ENCODE data around the gene CSPG4. TPM values are rescaled to one million over a fixed set of nuclear protein-coding genes. Genes with fewer than 3 reads are reported as not detected.

CSPG4 gene
- total and polyA plus RNA-seq, 8 donors = 1.8 to 44.6 (median 20.3) TPM

DNA sequence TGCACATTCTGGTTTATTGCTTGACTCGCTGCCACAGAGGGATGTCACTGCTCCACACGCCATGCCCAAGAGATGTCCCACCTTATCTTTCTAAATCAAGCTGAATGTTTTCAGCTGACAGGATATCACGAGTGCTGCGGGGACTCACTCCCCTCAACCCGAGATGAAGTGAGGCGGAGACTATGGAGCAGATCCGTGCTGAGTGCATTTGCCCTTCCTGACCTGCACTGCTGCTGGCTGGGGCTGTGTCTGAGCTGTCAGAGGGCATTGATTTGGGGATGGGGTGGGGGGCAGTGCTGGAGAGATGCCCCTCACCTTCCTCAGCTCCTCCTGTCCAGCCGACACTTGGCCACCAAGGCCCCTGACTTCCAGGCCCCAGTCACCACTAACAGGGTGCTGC is 40.5 kb upstream of the CSPG4 start:
- Histone ChIP-seq H3K4me3 (no peak overlapping the region), H3K4me1 (peaks cover 0 to 6% (median 0%) of the 10 kb centered on the region in 4 donors), H3K27ac (no peak overlapping the region), H3K36me3 (no peaks in the 10 kb centered on the region), H3K9me3 (no peaks in the 10 kb centered on the region), H3K27me3 (no peaks in the 10 kb centered on the region)
- intact Hi-C loops (cut with DNase I; ENCODE audit: low total_unique reads) = no loop called here
- TF ChIP-seq EP300 (IDR thresholded peaks at IDR 0.05) = no peak
- no peak for TF ChIP-seq POLR2AphosphoS5 (IDR thresholded peaks at IDR 0.05)
- WGBS, 5 donors = 73 to 100% (median 80%) methylated on average over 2 to 8 of the region's 8 CpGs
- no peak for DNase-seq

DNA sequence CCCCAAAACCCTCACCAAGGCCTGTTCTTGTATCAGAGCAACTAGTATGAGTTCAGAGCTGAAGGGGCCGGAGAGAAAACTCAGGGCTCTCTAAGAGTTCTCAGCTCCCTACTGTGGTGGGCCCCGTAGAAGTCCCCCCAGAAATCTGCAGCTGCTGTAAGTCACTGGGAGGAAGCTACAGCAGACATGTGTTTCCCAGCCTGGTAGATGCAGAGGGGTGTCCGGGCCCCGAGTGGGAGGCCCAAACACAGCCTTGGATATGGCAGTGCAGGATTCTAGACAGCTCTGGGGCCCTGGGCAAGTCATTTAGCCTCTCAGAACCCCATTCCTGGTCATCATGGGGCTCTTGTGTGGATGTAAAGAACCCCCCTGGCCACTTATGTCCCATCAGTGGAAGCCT is 39.2 kb upstream of the CSPG4 start:
- no peak for DNase-seq
- Histone ChIP-seq H3K9me3 (no peaks in the 10 kb centered on the region), H3K27me3 (no peaks in the 10 kb centered on the region), H3K4me3 (no peak overlapping the region), H3K36me3 (no peaks in the 10 kb centered on the region), H3K4me1 (no peaks in the 10 kb centered on the region), H3K27ac (no peak overlapping the region)
- intact Hi-C loops (cut with DNase I; ENCODE audit: low total_unique reads) = no loop called here
- TF ChIP-seq, protein P1, sequence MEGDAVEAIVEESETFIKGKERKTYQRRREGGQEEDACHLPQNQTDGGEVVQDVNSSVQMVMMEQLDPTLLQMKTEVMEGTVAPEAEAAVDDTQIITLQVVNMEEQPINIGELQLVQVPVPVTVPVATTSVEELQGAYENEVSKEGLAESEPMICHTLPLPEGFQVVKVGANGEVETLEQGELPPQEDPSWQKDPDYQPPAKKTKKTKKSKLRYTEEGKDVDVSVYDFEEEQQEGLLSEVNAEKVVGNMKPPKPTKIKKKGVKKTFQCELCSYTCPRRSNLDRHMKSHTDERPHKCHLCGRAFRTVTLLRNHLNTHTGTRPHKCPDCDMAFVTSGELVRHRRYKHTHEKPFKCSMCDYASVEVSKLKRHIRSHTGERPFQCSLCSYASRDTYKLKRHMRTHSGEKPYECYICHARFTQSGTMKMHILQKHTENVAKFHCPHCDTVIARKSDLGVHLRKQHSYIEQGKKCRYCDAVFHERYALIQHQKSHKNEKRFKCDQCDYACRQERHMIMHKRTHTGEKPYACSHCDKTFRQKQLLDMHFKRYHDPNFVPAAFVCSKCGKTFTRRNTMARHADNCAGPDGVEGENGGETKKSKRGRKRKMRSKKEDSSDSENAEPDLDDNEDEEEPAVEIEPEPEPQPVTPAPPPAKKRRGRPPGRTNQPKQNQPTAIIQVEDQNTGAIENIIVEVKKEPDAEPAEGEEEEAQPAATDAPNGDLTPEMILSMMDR (IDR thresholded peaks at IDR 0.05) = no peak
- TF ChIP-seq EP300 (IDR thresholded peaks at IDR 0.05) = no peak
- TF ChIP-seq POLR2AphosphoS5 (IDR thresholded peaks at IDR 0.05) = no peak
- no peak for TF ChIP-seq POLR2A (IDR thresholded peaks at IDR 0.05)
- WGBS, 5 donors = 40 to 92% (median 85%) methylated on average over 1 to 4 of the region's 4 CpGs

DNA sequence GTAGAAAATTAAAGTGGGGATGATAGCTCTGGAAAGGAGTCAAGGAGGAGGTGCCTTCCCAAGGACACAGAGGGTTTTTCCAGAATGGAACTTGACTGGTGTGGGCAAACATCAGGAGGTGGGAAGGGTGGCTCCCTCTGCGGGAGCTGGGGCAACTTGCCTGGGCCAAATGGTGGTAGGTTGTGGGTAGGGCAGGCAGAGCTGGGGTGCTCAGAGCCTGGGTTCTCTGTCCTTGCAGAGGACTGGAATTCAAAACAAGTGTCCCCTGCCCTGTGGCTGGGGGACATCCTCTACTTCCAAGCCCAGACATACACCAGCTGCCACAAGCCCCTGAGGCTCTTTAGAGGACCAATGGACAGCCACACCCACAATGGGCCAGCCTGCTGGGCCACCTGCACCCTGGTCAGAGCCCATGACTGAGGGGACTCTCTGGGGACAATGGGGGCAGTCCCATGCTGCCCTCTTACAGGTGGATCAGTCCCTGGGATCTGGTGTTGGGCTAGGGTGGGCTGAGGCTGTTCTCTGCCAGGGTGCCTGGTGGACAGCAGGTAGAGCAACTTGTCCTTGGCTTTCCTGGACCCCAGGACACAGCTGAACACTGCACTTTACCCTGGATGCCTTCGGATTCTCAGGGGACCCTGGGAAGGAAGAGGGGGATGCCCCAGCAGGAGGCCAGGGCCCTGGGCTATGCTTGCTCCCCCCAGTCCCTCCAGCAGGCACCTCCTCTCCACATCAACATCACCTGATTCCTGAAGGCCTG is 38.6 kb upstream of the CSPG4 start:
- Histone ChIP-seq H3K4me3 (no peak overlapping the region), H3K27ac (no peak overlapping the region), H3K9me3 (no peaks in the 10 kb centered on the region), H3K4me1 (no peaks in the 10 kb centered on the region), H3K36me3 (no peaks in the 10 kb centered on the region), H3K27me3 (no peaks in the 10 kb centered on the region)
- WGBS, 5 donors = 47 to 86% (median 56%) methylated on average over 1 to 2 of the region's 2 CpGs
- no peak for DNase-seq
- no peak for TF ChIP-seq POLR2A (IDR thresholded peaks at IDR 0.05)
- TF ChIP-seq EP300 (IDR thresholded peaks at IDR 0.05) = no peak
- TF ChIP-seq POLR2AphosphoS5 (IDR thresholded peaks at IDR 0.05) = no peak
- TF ChIP-seq, protein P1 (IDR thresholded peaks at IDR 0.05) = no peak
- intact Hi-C loops (cut with DNase I; ENCODE audit: low total_unique reads) = no loop called here

DNA sequence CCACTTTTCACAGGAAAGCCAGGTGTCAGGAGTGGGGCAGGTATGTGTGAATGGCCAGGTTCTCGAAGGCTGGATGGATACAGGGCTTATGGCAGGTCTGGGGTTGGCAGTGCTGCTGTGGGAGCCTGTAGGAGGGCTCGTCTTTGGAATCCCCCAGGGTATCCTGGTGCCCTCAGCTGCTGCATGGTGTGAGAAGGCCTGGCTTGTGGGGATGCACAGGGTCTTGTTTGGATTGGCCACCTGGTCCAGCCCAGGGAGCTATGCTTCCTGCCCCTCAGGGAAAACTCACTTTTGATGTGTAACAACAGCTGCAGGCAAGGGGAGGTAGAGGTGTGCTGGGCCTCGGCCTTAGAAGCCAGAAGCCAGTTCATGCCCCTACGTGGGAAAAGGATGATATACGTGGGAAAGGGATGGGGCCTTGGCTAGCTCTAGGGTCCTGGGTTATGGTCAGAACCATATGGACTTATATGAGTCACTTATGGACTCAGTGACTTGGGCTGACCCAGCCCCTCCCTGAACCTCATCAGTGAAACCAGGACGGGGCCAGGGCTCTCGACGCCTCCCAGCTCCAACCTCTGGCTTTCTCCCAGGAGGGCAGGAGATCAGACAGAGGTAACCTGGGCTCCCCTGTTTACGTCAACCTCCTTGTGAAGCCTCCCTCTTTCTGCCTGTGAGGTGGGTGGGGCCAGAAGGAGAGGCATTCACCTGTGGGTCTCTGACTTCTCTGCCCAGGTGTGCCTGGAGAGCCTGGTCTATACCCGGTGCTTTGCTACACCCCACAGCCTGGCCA is 37.8 kb upstream of the CSPG4 start:
- Histone ChIP-seq H3K27me3 (no peaks in the 10 kb centered on the region), H3K36me3 (no peaks in the 10 kb centered on the region), H3K9me3 (no peaks in the 10 kb centered on the region), H3K27ac (no peak overlapping the region), H3K4me3 (no peak overlapping the region), H3K4me1 (no peaks in the 10 kb centered on the region)
- WGBS, 5 donors = 76 to 88% (median 85%) methylated on average over 7 to 10 of the region's 10 CpGs
- DNase-seq = no peak
- no peak for TF ChIP-seq POLR2A (IDR thresholded peaks at IDR 0.05)
- TF ChIP-seq POLR2AphosphoS5 (IDR thresholded peaks at IDR 0.05) = no peak
- TF ChIP-seq, protein P1 (IDR thresholded peaks at IDR 0.05) = no peak
- TF ChIP-seq EP300 (IDR thresholded peaks at IDR 0.05) = no peak
- intact Hi-C loops (cut with DNase I; ENCODE audit: low total_unique reads) = no loop called here
